B cell (primary cell): ENCODE measurements around the gene ELMO1. TPM values are rescaled to one million over a fixed set of nuclear protein-coding genes. Genes with fewer than 3 reads are reported as not detected.

Experiments used
- ATAC-seq: fragments of 200-7000 bp; cut with Tn5 transposase; one replicate; pipeline ENCODE4 v1.10.0; 2021; ENCODE audit warnings: low read depth, mild to moderate bottlenecking, moderate number of reproducible peaks, moderate library complexity
- CTCF ChIA-PET: fragments of 350-600 bp; sonication (Branson Sonifier 250); formaldehyde crosslinking; loops from one replicate; lab custom pipeline; 2021; ENCODE audit warnings: antibody characterized with exemption, inconsistent platforms; lab: Charles Lee
- POLR2A ChIA-PET: fragments of 350-600 bp; sonication (Branson Sonifier 250); formaldehyde crosslinking; loops from one replicate; lab custom pipeline; 2021; ENCODE audit warnings: antibody characterized with exemption; lab: Charles Lee
- DNase-seq: peaks from one replicate; pipeline ENCODE4 v3.0.0; 2013
- H2AFZ ChIP-seq: 2 replicates; pipeline ENCODE4 v1.6.1; 2012; ENCODE audit warnings: mild to moderate bottlenecking, low read depth, low read length; ENCODE audit not compliant: insufficient read depth, poor library complexity, severe bottlenecking
- H3K27ac ChIP-seq, 2 donors: 1 replicate in 1 of 2; 2 replicates in 1 of 2; pipeline ENCODE4 v1.5.1; 2012 to 2013; ENCODE audit warnings: low read length in 2 of 2, mild to moderate bottlenecking in 2 of 2, moderate library complexity in 1 of 2
- H3K27me3 ChIP-seq, 4 experiments: fragments of 200-600 bp in 1 of 4; sonication (generic) in 1 of 4; replicated peaks in 1 of 4; 1 replicate in 2 of 4; 2 replicates in 2 of 4; pipeline versions ENCODE4 v1.6.1 to v1.7.0; 2013 to 2016; ENCODE audit warnings: low read length in 3 of 4, mild to moderate bottlenecking in 2 of 4, mixed read lengths in 1 of 4, moderate library complexity in 1 of 4; ENCODE audit not compliant: insufficient read depth in 4 of 4, control insufficient read depth in 3 of 4; ENCODE audit errors: control extremely low read depth in 1 of 4
- H3K36me3 ChIP-seq, 2 experiments: replicated peaks in 1 of 2; 1 replicate in 1 of 2; 2 replicates in 1 of 2; pipeline versions ENCODE4 v1.6.1 to v1.7.1; 2013; ENCODE audit warnings: low read length in 1 of 2; ENCODE audit not compliant: insufficient read depth in 2 of 2, control insufficient read depth in 1 of 2; ENCODE audit errors: control extremely low read depth in 1 of 2, extremely low read depth in 1 of 2
- H3K4me1 ChIP-seq, 2 donors: fragments of 200-600 bp in 1 of 2; sonication (generic) in 1 of 2; 1 replicate in 1 of 2; 2 replicates in 1 of 2; pipeline versions ENCODE4 v1.5.1 to v1.6.1; 2013 to 2017; ENCODE audit warnings: low read length in 2 of 2; ENCODE audit not compliant: control insufficient read depth in 2 of 2, insufficient read depth in 2 of 2
- H3K4me2 ChIP-seq: replicated peaks from 2 replicates; pipeline ENCODE3; 2012; ENCODE audit warnings: mild to moderate bottlenecking, low read depth, low read length; ENCODE audit not compliant: poor library complexity, severe bottlenecking
- H3K4me3 ChIP-seq, 5 experiments: fragments of 200-600 bp in 1 of 5; sonication (generic) in 1 of 5; 1 replicate in 3 of 5; 2 replicates in 2 of 5; pipeline versions ENCODE4 v1.5.1 to v1.7.0; 2011 to 2016; ENCODE audit warnings: low read length in 4 of 5, mild to moderate bottlenecking in 4 of 5, low read depth in 2 of 5, control low read depth in 1 of 5, moderate library complexity in 1 of 5; ENCODE audit not compliant: insufficient read depth in 1 of 5; ENCODE audit errors: control extremely low read depth in 1 of 5, extremely low read depth in 1 of 5
- H3K79me2 ChIP-seq: fragments of 200-600 bp; sonication (generic); one replicate; pipeline ENCODE4 v1.6.0; 2016; ENCODE audit warnings: low read length; ENCODE audit not compliant: control insufficient read depth, insufficient read depth
- H3K9ac ChIP-seq: fragments of 200-600 bp; sonication (generic); 2 replicates; pipeline ENCODE4 v1.6.1; 2017; ENCODE audit warnings: mild to moderate bottlenecking, low read length, moderate library complexity
- H3K9me3 ChIP-seq, 3 donors: one replicate each; pipeline versions ENCODE4 v1.6.1 to v1.7.1; 2013; ENCODE audit warnings: low read length in 2 of 3; ENCODE audit not compliant: control insufficient read depth in 2 of 3, insufficient read depth in 1 of 3; ENCODE audit errors: control extremely low read depth in 1 of 3
- H4K20me1 ChIP-seq: 2 replicates; pipeline ENCODE4 v1.6.0; 2012; ENCODE audit warnings: mild to moderate bottlenecking, low read length; ENCODE audit not compliant: insufficient read depth, control insufficient read depth, poor library complexity, severe bottlenecking
- H3K27ac Mint-ChIP-seq: one replicate; pipeline ENCODE4 v1.8.0; 2021; ENCODE audit warnings: mixed read lengths
- H3K27me3 Mint-ChIP-seq: one replicate; pipeline ENCODE4 v1.8.0; 2021; ENCODE audit warnings: mixed read lengths
- H3K4me1 Mint-ChIP-seq: one replicate; pipeline ENCODE4 v1.8.0; 2021; ENCODE audit warnings: mixed read lengths
- H3K4me3 Mint-ChIP-seq: one replicate; pipeline ENCODE4 v1.8.0; 2021; ENCODE audit warnings: mixed read lengths
- H3K9me3 Mint-ChIP-seq: one replicate; pipeline ENCODE4 v1.8.0; 2022; ENCODE audit warnings: mixed read lengths; ENCODE audit not compliant: insufficient read depth
- EZH2 ChIP-seq: IDR thresholded peaks from 2 replicates; pipeline ENCODE4 v1.6.1; 2012; ENCODE audit warnings: borderline replicate concordance, low read depth, mild to moderate bottlenecking, moderate library complexity, low read length; ENCODE audit not compliant: insufficient read depth, poor library complexity, severe bottlenecking
- WGBS: methylation state at CpG from one replicate; pipeline ENCODE4 v1.1.5; 2013; ENCODE audit warnings: missing lambda C conversion rate; ENCODE audit not compliant: insufficient coverage; 5-methylcytosine and 5-hydroxymethylcytosine counted together
- intact Hi-C: fragments of 100-400 bp; cut with micrococcal nuclease; formaldehyde crosslinking; loops from one replicate; pipeline ENCODE4 v1.10.0; 2022
- polyA plus RNA-seq: library from polyadenylated mRNA; depleted of rRNA; stranded (reverse); fragments of >200 nt; gene quantifications from 2 replicates; pipeline ENCODE4 v1.2.3, GENCODE V29; 2012
- total RNA-seq, 2 donors: library from RNA; stranded (reverse); fragments of 120-200 nt in 1 of 2; gene quantifications; 1 replicate in 1 of 2; 2 replicates in 1 of 2; pipeline versions ENCODE4 v1.2.3 to v1.2.4, GENCODE V29; 2013 to 2022
- TF ChIP-seq, protein P1 (sequence below): fragments of 200-600 bp; IDR thresholded peaks from one replicate; pipeline ENCODE4 v1.8.0; 2022; ENCODE audit warnings: antibody characterized with exemption, mild to moderate bottlenecking

ELMO1 gene
- total and polyA plus RNA-seq, 2 donors (not counting 1 experiment from before 2014, with no cell fraction given) = 44.7 to 177 TPM

- Histone ChIP-seq H3K9me3 (no peaks in the 10 kb centered on the region), H2AFZ (no peak overlapping the region), H3K79me2 (no peaks in the 10 kb centered on the region), H3K27ac (no peak overlapping the region), H4K20me1 (peaks cover 22% of the 10 kb centered on the region), H3K4me1 (no peaks in the 10 kb centered on the region), H3K27me3 (no peaks in the 10 kb centered on the region), H3K4me3 (no peak overlapping the region), H3K9ac (no peak overlapping the region), H3K36me3 (peaks cover 6 to 30% of the 10 kb centered on the region in 2 experiments), H3K4me2 (no peak overlapping the region)
- ATAC-seq (no peak), DNase-seq (no peak)
- Mint-ChIP-seq H3K4me1 (no peaks in the 10 kb centered on the region), H3K4me3 (no peak overlapping the region), H3K27me3 (no peaks in the 10 kb centered on the region), H3K27ac (no peak overlapping the region), H3K9me3 (no peaks in the 10 kb centered on the region)
- ChIA-PET POLR2A (interaction anchor here (0.5 kb wide), 1 partner anchor 27 kb away, joined by 3 read pairs; no protein-coding TSS in a partner anchor), CTCF (interaction anchor here (0.6 to 1.8 kb wide), 4 partner anchors 8 to 426 kb away, joined by 3 to 5 read pairs (median 4); no protein-coding TSS in a partner anchor)
- no peak for TF ChIP-seq EZH2
- TF ChIP-seq, protein P1, sequence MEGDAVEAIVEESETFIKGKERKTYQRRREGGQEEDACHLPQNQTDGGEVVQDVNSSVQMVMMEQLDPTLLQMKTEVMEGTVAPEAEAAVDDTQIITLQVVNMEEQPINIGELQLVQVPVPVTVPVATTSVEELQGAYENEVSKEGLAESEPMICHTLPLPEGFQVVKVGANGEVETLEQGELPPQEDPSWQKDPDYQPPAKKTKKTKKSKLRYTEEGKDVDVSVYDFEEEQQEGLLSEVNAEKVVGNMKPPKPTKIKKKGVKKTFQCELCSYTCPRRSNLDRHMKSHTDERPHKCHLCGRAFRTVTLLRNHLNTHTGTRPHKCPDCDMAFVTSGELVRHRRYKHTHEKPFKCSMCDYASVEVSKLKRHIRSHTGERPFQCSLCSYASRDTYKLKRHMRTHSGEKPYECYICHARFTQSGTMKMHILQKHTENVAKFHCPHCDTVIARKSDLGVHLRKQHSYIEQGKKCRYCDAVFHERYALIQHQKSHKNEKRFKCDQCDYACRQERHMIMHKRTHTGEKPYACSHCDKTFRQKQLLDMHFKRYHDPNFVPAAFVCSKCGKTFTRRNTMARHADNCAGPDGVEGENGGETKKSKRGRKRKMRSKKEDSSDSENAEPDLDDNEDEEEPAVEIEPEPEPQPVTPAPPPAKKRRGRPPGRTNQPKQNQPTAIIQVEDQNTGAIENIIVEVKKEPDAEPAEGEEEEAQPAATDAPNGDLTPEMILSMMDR = no peak
- WGBS = 100% methylated on average over 1 of the region's 2 CpGs
- intact Hi-C loops = no loop called here
These were observed 275.0 kb downstream of the ELMO1 start for GRCh38 chr7:37173670-37174069.

GRCh38 chr7:37162106-37162505, 286.6 kb downstream of the ELMO1 start:
- Histone ChIP-seq H3K9ac (no peak overlapping the region), H3K27ac (no peak overlapping the region), H3K9me3 (peaks cover 2 to 9% (median 2%) of the 10 kb centered on the region in 3 donors), H3K27me3 (no peaks in the 10 kb centered on the region), H3K36me3 (peaks cover 0 to 4% of the 10 kb centered on the region in 2 experiments), H2AFZ (no peak overlapping the region), H3K4me1 (no peaks in the 10 kb centered on the region), H3K79me2 (no peaks in the 10 kb centered on the region), H3K4me2 (no peak overlapping the region), H3K4me3 (no peak overlapping the region), H4K20me1 (no peaks in the 10 kb centered on the region)
- no peaks in the 10 kb centered on the region for H3K27me3 Mint-ChIP-seq
- H3K4me1 Mint-ChIP-seq = no peaks in the 10 kb centered on the region
- intact Hi-C loops = no loop called here
- TF ChIP-seq, protein P1 = no peak
- TF ChIP-seq EZH2 = no peak
- WGBS = 66% methylated on average over 3 of the region's 5 CpGs
- ATAC-seq = no peak
- no peak for DNase-seq
- no peak overlapping the region for H3K4me3 Mint-ChIP-seq
- ChIA-PET CTCF (no interaction called here), POLR2A (no interaction called here)
- peaks cover 6% of the 10 kb centered on the region for H3K9me3 Mint-ChIP-seq
- no peak overlapping the region for H3K27ac Mint-ChIP-seq
